Stimulated activated CD8-positive, alpha-beta memory T cell treated with anti-CD3 and anti-CD28 coated beads, Interleukin-12 subunit alpha, Interleukin-12 subunit beta, amount 100 ng/mL, for 24 hours (primary cell): ENCODE measurements around the gene ABCF3.

Source experiments
- DNase-seq: peaks from one replicate; pipeline ENCODE4 v3.0.0-alpha.2; 2020; ENCODE audit errors: extremely low read depth

Gene ABCF3

DNA sequence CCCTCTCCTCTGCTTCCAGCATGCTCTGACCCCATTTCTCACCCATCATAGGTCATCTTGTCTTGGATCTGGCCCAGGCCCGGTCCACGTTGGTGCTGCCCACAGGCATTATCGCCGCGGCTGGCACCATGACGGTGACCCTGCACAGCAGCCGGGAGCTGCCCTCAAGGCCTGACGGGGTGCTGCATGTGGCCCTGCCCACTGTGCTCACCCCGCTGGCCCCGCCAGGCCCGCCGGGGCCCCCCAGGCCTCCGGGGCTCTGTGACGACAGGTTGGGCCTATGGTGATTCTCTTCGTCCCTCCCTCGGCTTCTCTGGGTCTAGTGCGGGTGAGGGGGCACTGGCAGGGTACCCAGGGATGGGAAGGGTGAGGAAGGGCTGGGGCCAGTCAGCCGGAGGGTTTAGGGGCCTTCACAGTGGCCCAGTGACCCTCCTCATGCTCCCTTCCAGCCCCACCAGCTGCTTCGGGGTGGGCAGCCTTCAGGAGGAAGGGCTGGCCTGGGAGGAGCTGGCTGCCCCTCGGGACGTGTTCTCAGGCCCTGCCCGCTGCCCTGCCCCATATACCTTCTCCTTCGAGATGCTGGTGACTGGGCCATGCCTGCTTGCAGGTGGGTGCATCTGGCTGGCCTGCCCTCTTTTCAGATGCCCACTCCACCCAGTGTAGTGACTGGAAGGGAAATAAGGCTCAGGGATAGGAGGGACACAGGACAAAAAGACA is 47.3 kb downstream of the ABCF3 start:
- no peak for DNase-seq

GRCh38 chr3:184234224-184234623 is 48.2 kb downstream of the ABCF3 start:
- DNase-seq = no peak

GRCh38 chr3:184234671-184235380 is 48.8 kb downstream of the ABCF3 start:
- DNase-seq = no peak

DNA sequence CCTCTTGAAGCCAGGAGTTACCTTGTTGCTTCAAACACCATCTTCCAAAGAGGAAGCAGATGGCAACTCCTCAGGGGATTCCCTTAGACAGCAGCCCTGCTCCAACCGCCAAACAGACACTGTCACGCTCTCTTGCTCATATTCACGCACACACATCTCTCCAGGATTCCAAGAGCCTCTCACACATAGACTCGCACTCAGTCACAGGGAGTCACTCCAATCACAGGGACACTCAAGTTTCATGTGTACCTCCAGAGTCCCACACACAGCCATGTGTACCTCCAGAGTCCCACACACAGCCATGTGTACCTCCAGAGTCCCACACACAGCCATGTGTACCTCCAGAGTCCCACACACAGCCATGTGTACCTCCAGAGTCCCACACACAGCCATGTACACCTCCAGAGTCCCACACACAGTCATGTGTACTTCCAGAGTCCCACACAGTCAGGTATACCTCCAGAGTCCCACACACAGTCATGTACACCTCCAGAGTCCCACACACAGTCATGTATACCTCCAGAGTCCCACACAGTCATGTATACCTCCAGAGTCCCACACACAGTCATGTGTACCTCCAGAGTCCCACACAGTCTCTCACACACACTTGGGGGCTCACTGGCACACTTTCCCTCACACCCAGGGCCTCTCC is 49.5 kb downstream of the ABCF3 start:
- DNase-seq = no peak

GRCh38 chr3:184236033-184236410 is 50.0 kb downstream of the ABCF3 start:
- no peak for DNase-seq

GRCh38 chr3:184236636-184237035 is 50.6 kb downstream of the ABCF3 start:
- no peak for DNase-seq

GRCh38 chr3:184237211-184237610 is 51.2 kb downstream of the ABCF3 start:
- DNase-seq = no peak

DNA sequence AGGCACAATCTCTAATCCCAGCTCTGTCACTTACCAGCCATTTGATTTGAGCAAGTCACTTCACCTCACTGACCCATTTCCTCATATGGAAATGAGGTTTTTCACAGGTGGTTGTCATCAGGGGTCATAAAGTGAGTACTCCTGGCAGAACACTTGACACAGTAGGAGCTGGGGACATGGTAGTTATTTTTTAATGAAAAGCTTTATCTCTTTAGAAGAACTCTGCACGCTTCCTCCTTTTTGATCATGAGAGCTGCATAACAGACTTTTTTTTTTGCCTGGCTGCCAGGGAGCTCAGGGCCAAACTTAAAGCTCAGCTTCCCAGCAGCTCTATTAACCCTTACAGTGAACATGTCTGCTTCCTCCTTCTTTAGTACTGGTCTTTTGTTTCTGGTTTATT is 51.8 kb downstream of the ABCF3 start:
- no peak for DNase-seq

- no peak for DNase-seq
These were observed 52.3 kb downstream of the ABCF3 start for GRCh38 chr3:184238246-184238818.

DNA sequence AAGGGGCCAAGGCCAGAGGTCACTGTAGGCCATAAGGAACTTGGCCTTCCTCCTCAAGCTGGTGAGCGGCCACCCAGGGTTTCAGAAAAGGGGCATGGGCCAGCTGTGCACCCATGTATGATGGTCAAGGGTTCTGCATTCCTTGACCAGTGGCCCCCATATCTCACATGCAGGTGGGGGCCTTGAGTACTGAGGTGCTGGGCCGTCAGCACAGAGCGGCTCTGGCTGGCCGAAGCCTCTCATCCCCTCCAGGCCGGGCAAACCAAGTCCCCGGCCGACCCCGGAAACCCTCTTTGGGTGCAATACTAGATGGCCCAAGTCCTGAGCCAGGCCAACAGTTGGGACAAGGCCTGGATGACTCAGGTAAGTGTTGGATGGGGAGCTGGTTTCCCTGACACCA is 53.2 kb downstream of the ABCF3 start:
- DNase-seq = no peak

- no peak for DNase-seq
These were observed 53.7 kb downstream of the ABCF3 start for GRCh38 chr3:184239708-184240107.

- no peak for DNase-seq
These were observed 54.6 kb downstream of the ABCF3 start for GRCh38 chr3:184240384-184241140.

DNA sequence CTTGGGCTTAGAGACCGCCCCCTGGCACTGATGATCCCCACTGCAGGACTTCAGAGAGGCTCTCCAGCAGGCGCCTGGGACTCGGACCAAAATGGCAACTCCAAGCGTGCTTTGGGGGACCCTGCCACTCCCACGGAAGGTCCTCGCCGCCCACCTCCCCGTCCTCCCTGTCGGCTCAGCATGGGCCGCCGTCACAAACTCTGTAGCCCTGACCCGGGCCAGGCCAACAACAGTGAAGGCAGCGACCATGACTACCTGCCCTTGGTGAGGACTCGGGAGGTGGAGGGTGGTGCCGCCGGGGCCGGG is 55.1 kb downstream of the ABCF3 start:
- no peak for DNase-seq

GRCh38 chr3:184241447-184242296 is 55.7 kb downstream of the ABCF3 start:
- no peak for DNase-seq

DNA sequence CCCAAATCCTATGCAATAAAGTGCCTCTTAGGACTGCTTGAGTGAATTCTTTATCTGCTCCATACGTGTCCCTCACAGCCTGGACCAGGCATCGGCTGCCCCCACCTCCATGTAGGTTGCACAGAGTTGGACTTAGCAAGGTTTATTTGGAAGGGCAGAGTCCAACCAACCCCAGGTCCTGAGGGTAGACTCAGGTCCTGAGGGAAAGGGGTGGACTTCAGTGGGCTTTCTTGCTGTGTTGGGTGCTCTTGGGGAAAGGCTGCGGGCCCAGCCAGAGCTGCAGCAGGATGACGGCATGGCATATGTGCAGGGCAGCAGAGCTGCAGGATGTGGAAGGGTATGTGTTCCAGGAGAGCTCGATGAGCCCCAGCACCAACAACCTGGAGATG is 56.3 kb downstream of the ABCF3 start:
- DNase-seq = no peak
